Measurements from ENCODE around the gene AP1AR.
"Not testable (repeated sequence)": the region's sequence is repeated elsewhere in the genome, so short reads cannot be mapped to it uniquely, and the experiment has no call there.

Gene AP1AR

DNA sequence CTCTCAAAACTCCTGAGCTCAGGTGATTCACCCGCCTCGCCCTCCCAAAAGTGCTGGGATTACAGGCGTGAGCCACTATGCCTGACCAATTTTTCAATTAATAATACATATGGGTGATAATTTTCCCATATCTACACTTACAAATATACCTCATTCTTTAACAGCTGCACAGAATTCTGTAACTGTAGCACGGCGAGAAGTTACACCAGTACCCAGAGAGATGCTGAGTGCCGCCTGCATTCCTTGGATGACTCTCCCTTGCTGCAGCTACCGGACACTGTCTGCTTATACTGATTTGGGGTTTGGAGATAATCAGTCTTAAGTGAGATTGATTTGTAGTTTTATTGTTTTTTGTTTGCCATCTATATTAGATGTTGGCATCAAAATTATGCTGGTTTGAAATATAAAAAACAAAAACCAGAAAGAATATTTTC is 48.3 kb downstream of the AP1AR start:
- TF ChIP-seq, protein P1, sequence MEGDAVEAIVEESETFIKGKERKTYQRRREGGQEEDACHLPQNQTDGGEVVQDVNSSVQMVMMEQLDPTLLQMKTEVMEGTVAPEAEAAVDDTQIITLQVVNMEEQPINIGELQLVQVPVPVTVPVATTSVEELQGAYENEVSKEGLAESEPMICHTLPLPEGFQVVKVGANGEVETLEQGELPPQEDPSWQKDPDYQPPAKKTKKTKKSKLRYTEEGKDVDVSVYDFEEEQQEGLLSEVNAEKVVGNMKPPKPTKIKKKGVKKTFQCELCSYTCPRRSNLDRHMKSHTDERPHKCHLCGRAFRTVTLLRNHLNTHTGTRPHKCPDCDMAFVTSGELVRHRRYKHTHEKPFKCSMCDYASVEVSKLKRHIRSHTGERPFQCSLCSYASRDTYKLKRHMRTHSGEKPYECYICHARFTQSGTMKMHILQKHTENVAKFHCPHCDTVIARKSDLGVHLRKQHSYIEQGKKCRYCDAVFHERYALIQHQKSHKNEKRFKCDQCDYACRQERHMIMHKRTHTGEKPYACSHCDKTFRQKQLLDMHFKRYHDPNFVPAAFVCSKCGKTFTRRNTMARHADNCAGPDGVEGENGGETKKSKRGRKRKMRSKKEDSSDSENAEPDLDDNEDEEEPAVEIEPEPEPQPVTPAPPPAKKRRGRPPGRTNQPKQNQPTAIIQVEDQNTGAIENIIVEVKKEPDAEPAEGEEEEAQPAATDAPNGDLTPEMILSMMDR (IDR thresholded peaks at IDR 0.05; ENCODE audit: low read depth, low read length), result no peak
- no peaks in the 10 kb centered on the region for H3K27me3 ChIP-seq
- no peak for DNase-seq
- no peaks in the 10 kb centered on the region for H3K36me3 ChIP-seq
- H3K4me3 ChIP-seq (ENCODE audit: low read depth, low read length), result no peak overlapping the region
- no peaks in the 10 kb centered on the region for H3K4me1 ChIP-seq
- H3K9me3 ChIP-seq, result no peaks in the 10 kb centered on the region

DNA sequence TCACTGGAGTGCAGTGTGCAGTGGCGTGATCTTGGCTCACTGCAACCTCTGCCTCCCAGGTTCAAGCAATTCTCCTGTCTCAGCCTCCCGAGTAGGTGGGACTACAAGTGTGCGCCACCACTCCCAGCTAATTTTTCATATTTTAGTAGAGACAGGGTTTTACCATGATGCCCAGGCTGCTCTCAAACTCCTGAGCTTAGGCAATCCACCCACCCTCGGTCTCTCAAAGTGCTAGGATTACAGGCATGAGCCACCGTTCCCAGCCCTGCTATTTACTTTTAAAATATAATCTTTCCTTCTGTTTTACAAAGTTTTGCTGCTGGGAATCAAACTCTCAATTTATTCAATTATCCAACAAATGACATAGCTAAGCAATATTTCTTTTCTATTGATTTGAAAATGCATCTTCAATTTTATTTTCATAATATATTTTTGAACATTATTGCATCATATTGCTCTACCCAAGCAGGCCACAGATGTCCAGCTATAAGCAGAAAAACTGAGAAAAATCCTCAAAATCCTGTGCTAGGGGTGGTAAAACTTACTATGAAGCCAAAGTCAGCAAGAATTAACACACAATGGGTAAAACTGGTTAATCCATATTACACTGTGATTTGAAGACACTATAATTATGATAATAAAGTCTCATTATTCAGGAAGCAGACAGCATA is 48.9 kb downstream of the AP1AR start:
- DNase-seq, result no peak
- Histone ChIP-seq H3K4me1 (no peaks in the 10 kb centered on the region), H3K9me3 (no peaks in the 10 kb centered on the region), H3K4me3 (ENCODE audit: low read depth, low read length) (no peak overlapping the region), H3K36me3 (no peaks in the 10 kb centered on the region), H3K27me3 (no peaks in the 10 kb centered on the region)
- TF ChIP-seq, protein P1 (IDR thresholded peaks at IDR 0.05; ENCODE audit: low read depth, low read length), result no peak

DNA sequence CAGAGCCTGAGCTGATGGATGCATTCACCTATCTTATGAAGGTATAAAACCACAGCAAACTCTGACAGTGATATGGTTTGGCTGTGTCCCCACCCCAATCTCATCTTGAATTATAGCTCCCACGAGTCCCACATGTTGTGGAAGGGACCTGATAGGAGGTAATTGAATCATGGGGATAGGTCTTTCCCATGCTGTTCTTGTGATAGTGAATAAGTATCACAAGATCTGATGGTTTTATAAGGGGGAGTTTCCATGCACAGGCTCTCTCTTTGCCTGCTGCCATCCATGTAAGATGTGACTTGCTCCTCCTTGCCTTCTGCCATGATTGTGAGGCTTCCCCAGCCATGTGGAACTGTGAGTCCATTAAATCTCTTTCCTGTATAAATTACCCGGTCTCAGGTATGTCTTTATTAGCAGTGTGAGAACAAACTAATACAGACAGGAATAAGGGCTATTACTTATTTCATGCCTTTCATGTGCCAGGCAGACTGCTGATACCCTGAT is 50.4 kb downstream of the AP1AR start:
- H3K9me3 ChIP-seq; H3K4me1 ChIP-seq; DNase-seq; H3K27me3 ChIP-seq; H3K36me3 ChIP-seq; H3K4me3 ChIP-seq (ENCODE audit: low read depth, low read length): not testable (repeated sequence)

DNA sequence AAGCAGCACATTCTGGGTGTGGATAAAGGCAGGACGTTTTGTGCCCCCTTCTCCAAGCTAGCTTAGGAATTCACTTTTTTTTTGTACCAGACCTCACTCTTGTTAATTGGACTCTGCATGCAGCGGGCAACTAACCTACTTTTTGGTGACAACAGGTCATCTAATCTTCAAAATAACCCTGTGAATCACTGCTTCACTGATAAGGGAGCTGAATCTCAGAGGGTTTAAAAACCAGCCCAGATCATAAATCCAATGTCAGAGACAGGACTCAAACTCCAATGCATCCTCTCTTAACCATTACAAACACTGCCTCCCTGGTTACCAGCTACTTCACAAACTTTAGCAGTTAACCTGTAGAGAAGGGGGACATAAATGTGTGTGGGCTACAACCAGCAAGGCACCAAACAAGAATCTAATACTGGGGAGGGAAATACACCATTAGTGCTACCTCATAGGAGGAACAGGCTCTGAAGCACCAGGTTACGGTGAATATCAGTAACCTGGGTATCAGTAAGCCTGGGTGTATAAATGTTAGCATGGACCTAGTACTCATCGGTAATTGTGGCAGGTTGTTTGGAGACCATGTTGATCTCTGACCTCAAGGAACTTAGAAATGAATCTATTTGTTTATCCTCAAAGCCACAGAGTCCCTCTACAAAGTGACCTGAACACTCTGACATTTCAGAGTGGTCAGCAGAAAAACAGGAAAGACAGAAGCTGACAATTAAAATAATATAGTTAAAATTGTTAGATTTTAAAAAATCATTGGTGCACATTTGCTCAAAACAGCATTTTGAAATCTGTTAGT is 51.5 kb downstream of the AP1AR start:
- Histone ChIP-seq H3K4me3 (ENCODE audit: low read depth, low read length) (no peak overlapping the region), H3K27me3 (no peaks in the 10 kb centered on the region), H3K4me1 (no peaks in the 10 kb centered on the region), H3K9me3 (no peaks in the 10 kb centered on the region), H3K36me3 (no peaks in the 10 kb centered on the region)
- TF ChIP-seq, protein P1 (IDR thresholded peaks at IDR 0.05; ENCODE audit: low read depth, low read length), result no peak
- no peak for DNase-seq

DNA sequence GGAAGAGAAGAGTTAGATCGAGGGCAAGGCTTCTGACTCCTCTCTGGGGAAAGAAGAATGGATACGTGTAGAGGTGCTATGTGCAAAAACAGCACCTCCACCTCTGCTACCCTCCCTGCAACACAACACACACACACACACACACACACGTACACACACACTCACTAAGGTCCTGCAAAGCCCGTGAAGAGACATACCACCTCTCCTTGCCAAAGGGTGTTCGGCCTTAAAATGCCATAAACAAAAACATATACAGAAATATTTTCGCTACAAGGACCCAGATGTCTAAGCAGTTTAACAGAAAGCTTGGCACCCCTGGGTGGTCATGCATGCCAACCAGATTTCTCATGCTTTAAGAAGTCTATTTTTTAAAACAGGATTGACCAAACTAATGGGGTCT is 52.6 kb downstream of the AP1AR start:
- H3K4me1 ChIP-seq, result no peaks in the 10 kb centered on the region
- H3K36me3 ChIP-seq, result no peaks in the 10 kb centered on the region

DNA sequence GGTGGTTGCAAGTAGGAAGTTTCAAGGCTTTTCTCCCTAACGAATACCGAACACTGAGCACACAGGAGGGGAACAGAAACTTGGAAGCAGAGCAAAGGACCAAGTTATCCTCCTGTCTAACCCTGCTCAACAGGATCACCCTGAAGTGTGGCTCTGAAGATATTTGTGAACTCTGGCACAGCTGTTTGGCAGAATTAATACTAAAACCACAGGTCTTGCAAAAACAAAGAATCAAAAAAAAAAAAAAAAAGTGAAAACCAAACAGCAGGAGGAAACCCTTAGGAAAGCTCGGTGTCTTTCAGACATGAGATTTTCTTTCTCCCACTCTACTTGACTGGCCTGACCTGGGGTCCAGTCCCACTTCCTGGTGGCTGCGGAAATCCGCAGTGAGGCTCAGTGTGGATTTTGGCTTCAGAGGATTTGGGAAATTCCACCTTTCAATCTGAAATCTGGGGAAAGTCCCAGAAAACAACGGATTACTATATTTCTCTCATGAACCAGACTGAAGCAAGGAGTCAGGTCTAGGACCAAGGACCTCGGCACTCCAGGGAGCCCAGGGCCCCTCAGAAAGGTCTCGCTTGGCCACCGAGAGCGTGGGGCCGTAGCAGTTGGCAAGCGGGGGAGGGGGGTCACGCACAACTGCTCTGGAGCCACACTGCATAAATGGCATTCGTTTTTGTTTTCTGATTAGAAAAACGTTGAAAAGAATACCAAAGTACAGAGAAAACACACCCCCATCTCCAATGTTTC is 53.2 kb downstream of the AP1AR start:
- no peak for DNase-seq
- no peaks in the 10 kb centered on the region for H3K27me3 ChIP-seq
- TF ChIP-seq, protein P1 (IDR thresholded peaks at IDR 0.05; ENCODE audit: low read depth, low read length), result no peak
- H3K4me1 ChIP-seq, result no peaks in the 10 kb centered on the region
- no peaks in the 10 kb centered on the region for H3K9me3 ChIP-seq
- H3K4me3 ChIP-seq (ENCODE audit: low read depth, low read length), result peak overlapping the region; percentile 81
- H3K36me3 ChIP-seq, result no peaks in the 10 kb centered on the region

More for the DNA sequence above, 52.6 kb downstream of the AP1AR start:
- no peak for DNase-seq
- Histone ChIP-seq H3K4me3 (ENCODE audit: low read depth, low read length) (peak overlapping the region; percentile 81; the same call in 1 of the 2 replicates), H3K9me3 (no peaks in the 10 kb centered on the region), H3K27me3 (no peaks in the 10 kb centered on the region)
- TF ChIP-seq, protein P1 (IDR thresholded peaks at IDR 0.05; ENCODE audit: low read depth, low read length), result no peak
